Upper lobe of left lung (tissue), 4 donors: ENCODE data around the gene NRXN3.

Experiments used
- POLR2A ChIP-seq, 4 donors: fragments of 450-650 bp; IDR thresholded peaks; one replicate each; pipeline ENCODE4 v1.5.1; 2016 to 2017; ENCODE audit warnings: antibody characterized with exemption in 4 of 4, mild to moderate bottlenecking in 2 of 4
- TF ChIP-seq, protein P1 (sequence below), 6 experiments: fragments of 450-650 bp in 4 of 6; fragments of 200-600 bp in 2 of 6; sonication (generic) in 2 of 6; IDR thresholded peaks; one replicate each; pipeline ENCODE4 v1.5.1; 2016 to 2019; ENCODE audit warnings: antibody characterized with exemption in 6 of 6

DNA sequence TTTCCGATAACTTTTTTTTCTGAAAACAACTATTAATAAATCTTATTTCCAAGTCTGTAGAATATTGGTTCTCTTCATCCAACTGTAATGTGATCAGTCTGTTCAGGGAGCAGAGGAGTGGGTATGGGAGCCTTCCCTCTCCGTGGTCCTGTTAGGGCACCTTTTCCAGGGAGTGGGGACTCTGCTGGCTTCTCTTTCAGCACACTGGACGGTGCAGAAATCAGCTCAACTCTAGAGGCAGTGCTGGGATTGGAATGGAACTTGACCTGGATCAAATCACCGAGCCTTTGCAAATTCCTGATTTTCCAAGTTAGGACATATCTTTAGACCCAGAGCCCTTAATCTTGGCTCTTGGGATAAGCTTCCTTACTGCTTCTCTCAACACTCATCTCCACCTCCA, 1410.7 kb downstream of the NRXN3 start:
- no peak for TF ChIP-seq POLR2A (IDR thresholded peaks at IDR 0.05)
- TF ChIP-seq, protein P1, sequence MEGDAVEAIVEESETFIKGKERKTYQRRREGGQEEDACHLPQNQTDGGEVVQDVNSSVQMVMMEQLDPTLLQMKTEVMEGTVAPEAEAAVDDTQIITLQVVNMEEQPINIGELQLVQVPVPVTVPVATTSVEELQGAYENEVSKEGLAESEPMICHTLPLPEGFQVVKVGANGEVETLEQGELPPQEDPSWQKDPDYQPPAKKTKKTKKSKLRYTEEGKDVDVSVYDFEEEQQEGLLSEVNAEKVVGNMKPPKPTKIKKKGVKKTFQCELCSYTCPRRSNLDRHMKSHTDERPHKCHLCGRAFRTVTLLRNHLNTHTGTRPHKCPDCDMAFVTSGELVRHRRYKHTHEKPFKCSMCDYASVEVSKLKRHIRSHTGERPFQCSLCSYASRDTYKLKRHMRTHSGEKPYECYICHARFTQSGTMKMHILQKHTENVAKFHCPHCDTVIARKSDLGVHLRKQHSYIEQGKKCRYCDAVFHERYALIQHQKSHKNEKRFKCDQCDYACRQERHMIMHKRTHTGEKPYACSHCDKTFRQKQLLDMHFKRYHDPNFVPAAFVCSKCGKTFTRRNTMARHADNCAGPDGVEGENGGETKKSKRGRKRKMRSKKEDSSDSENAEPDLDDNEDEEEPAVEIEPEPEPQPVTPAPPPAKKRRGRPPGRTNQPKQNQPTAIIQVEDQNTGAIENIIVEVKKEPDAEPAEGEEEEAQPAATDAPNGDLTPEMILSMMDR (IDR thresholded peaks at IDR 0.05), result no peak
